Endothelial cell of umbilical vein (primary cell): ENCODE measurements around the gene PCDH8. TPM values are rescaled to one million over a fixed set of nuclear protein-coding genes. Genes with fewer than 3 reads are reported as not detected.

Experiments used
- BruUV-seq: library from RNA; stranded (reverse); fragments of 400-500 nt; replicated peaks from 2 replicates; lab custom pipeline; 2021; lab: Mats Ljungman, UMichigan
- CTCF ChIA-PET: fragments of 300-600, 350-600 bp; sonication (Branson Sonifier 250); formaldehyde crosslinking; loops from one replicate; lab custom pipeline; 2021; ENCODE audit warnings: antibody characterized with exemption, inconsistent platforms; lab: Charles Lee
- POLR2A ChIA-PET: fragments of 300-600, 350-600 bp; sonication (Branson Sonifier 250); formaldehyde crosslinking; loops from one replicate; lab custom pipeline; 2021; ENCODE audit warnings: antibody characterized with exemption, inconsistent platforms; lab: Charles Lee
- DNase-seq: peaks from one replicate; pipeline ENCODE4 v3.0.0-alpha.2; 2011; ENCODE audit warnings: low read depth, low spot score
- FAIRE-seq: peaks from 2 replicates; lab custom pipeline; 2011; peaks lifted over from hg19 to GRCh38; lab: Jason Lieb, UNC
- H2AFZ ChIP-seq: 2 replicates; pipeline ENCODE4 v1.6.0; 2012; ENCODE audit warnings: low read depth, low read length, control low read depth, inconsistent platforms
- H3K27ac ChIP-seq: 2 replicates; pipeline ENCODE4 v1.5.1; 2011; ENCODE audit warnings: low read depth, mild to moderate bottlenecking, control low read depth, low read length, moderate library complexity; ENCODE audit not compliant: insufficient read depth
- H3K27me3 ChIP-seq, 2 experiments: 2 replicates each; pipeline versions ENCODE4 v1.6.0 to v1.6.1; 2011; ENCODE audit warnings: low read length in 2 of 2, mixed read lengths in 1 of 2; ENCODE audit not compliant: control insufficient read depth in 2 of 2, insufficient read depth in 2 of 2
- H3K36me3 ChIP-seq, 2 experiments: 2 replicates in 1 of 2; 3 replicates in 1 of 2; pipeline ENCODE4 v1.5.1; 2011; ENCODE audit warnings: low read length in 2 of 2, mild to moderate bottlenecking in 1 of 2, moderate library complexity in 1 of 2; ENCODE audit not compliant: control insufficient read depth in 2 of 2, insufficient read depth in 2 of 2; ENCODE audit errors: extremely low read depth in 1 of 2
- H3K4me1 ChIP-seq: 3 replicates; pipeline ENCODE4 v1.5.1; 2011; ENCODE audit warnings: mild to moderate bottlenecking, low read length; ENCODE audit not compliant: control insufficient read depth, insufficient read depth; ENCODE audit errors: extremely low read depth
- H3K4me2 ChIP-seq: 2 replicates; pipeline ENCODE4 v1.6.1; 2011; ENCODE audit warnings: low read length, control low read depth, mixed read lengths; ENCODE audit not compliant: insufficient read depth
- H3K4me3 ChIP-seq, 3 experiments: fragments of 200-600 bp in 1 of 3; sonication (generic), shearing (Covaris generic) in 1 of 3; replicated peaks in 1 of 3; 2 replicates each; pipeline ENCODE4 v1.5.1; 2011 to 2016; ENCODE audit warnings: control low read depth in 3 of 3, low read length in 3 of 3, mild to moderate bottlenecking in 2 of 3, inconsistent platforms in 1 of 3, low read depth in 1 of 3, moderate library complexity in 1 of 3; ENCODE audit not compliant: insufficient read depth in 1 of 3
- H3K79me2 ChIP-seq: 2 replicates; pipeline ENCODE4 v1.6.0; 2012; ENCODE audit warnings: low read length, inconsistent platforms; ENCODE audit not compliant: control insufficient read depth, insufficient read depth
- H3K9ac ChIP-seq: replicated peaks from 2 replicates; pipeline ENCODE3; 2011; ENCODE audit warnings: low read length, control low read depth; ENCODE audit not compliant: insufficient read depth; ENCODE audit errors: extremely low read depth
- H3K9me1 ChIP-seq: replicated peaks from 3 replicates; pipeline ENCODE4 v1.6.0; 2011; ENCODE audit warnings: mild to moderate bottlenecking, low read length; ENCODE audit not compliant: control insufficient read depth, insufficient read depth; ENCODE audit errors: extremely low read depth
- H3K9me3 ChIP-seq: replicated peaks from 2 replicates; pipeline ENCODE4 v1.5.1; 2012; ENCODE audit warnings: low read length, inconsistent platforms; ENCODE audit not compliant: control insufficient read depth, insufficient read depth
- H4K20me1 ChIP-seq: replicated peaks from 2 replicates; pipeline ENCODE3; 2011; ENCODE audit warnings: mild to moderate bottlenecking, low read length; ENCODE audit not compliant: control insufficient read depth, insufficient read depth; ENCODE audit errors: extremely low read depth
- CTCF ChIP-seq, 2 donors: IDR thresholded peaks; 1 replicate in 1 of 2; 2 replicates in 1 of 2; pipeline ENCODE4 v1.5.1; 2011; ENCODE audit warnings: low read length in 2 of 2, mild to moderate bottlenecking in 2 of 2, moderate library complexity in 2 of 2, control low read depth in 1 of 2, inconsistent platforms in 1 of 2, low read depth in 1 of 2; ENCODE audit not compliant: insufficient read depth in 1 of 2; ENCODE audit errors: extremely low read depth in 1 of 2
- EZH2 ChIP-seq: IDR thresholded peaks from 2 replicates; pipeline ENCODE4 v1.6.1; 2012; ENCODE audit warnings: borderline replicate concordance, low read depth, mild to moderate bottlenecking, moderate library complexity, low read length, inconsistent platforms; ENCODE audit not compliant: severe bottlenecking
- FOS ChIP-seq: IDR thresholded peaks from 2 replicates; pipeline ENCODE4 v1.6.1; 2011; ENCODE audit warnings: mild to moderate bottlenecking, low read length, moderate library complexity, borderline replicate concordance; ENCODE audit not compliant: insufficient read depth
- GATA2 ChIP-seq: IDR thresholded peaks from 2 replicates; pipeline ENCODE4 v1.7.0; 2011; ENCODE audit warnings: low read depth, mild to moderate bottlenecking, moderate library complexity, mixed read lengths, low read length; ENCODE audit not compliant: insufficient read length, insufficient read depth
- JUN ChIP-seq: IDR thresholded peaks from 2 replicates; pipeline ENCODE4 v1.6.1; 2011; ENCODE audit warnings: borderline replicate concordance, low read depth; ENCODE audit not compliant: insufficient read length, insufficient read depth
- MAX ChIP-seq: IDR thresholded peaks from 2 replicates; pipeline ENCODE4 v1.6.1; 2011; ENCODE audit not compliant: insufficient read depth, insufficient read length
- MYC ChIP-seq: IDR thresholded peaks from one replicate; pipeline ENCODE4 v1.6.1; 2011; ENCODE audit warnings: mild to moderate bottlenecking, low read depth, low read length
- POLR2A ChIP-seq: IDR thresholded peaks from 2 replicates; pipeline ENCODE4 v1.6.1; 2012; ENCODE audit warnings: low read depth, mild to moderate bottlenecking, control low read depth, low read length
- POLR2AphosphoS5 ChIP-seq: IDR thresholded peaks from 2 replicates; pipeline ENCODE4 v1.6.1; 2012; ENCODE audit warnings: low read depth, mild to moderate bottlenecking, control low read depth, low read length, moderate library complexity; ENCODE audit not compliant: insufficient read depth
- dilution Hi-C: fragments of 300-500 bp; cut with MboI; formaldehyde crosslinking; loops from one replicate; pipeline ENCODE4 v1.15.0; 2019; ENCODE audit warnings: low sequenced_read_pairs; ENCODE audit not compliant: extremely low pct_ligation_motif_present
- intact Hi-C: fragments of 100-400 bp; cut with micrococcal nuclease; formaldehyde crosslinking; loops from one replicate; pipeline ENCODE4 v1.10.0; 2022
- polyA plus RNA-seq, 4 experiments: library from polyadenylated mRNA; depleted of rRNA in 3 of 4; stranded (reverse) in 3 of 4; unstranded in 1 of 4; fragments of >200 nt; gene quantifications; 2 replicates each; pipeline versions ENCODE4 v1.2.1 to v1.2.3, GENCODE V29; 2011 to 2012; ENCODE audit warnings: missing spikeins in 1 of 4
- total RNA-seq: library from RNA; stranded (reverse); gene quantifications from 2 replicates; pipeline ENCODE4 v1.2.3, GENCODE V29; 2021

Gene PCDH8
- total and polyA plus RNA-seq, 2 donors (not counting 3 experiments of a cell fraction or from before 2014, with no cell fraction given) = not detected

DNA sequence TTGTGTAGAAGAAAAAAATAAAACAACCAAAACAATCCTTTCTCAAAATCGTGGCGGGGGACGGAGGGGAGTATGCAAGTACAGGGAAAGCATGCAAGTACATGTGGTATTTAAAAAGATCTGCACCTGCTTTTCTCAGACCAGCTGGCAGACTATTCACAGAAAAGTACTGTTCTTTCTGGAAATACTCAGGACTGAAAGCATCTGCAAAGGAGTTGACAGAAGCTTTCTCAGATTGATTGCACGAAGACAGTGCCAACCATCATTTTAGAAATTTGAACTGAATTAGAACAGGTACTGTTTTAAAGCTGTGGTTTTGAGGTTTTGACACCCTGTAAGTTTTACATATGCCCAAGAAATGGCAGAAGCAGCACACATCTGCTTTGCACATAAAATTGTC lies 19.8 kb upstream of the PCDH8 start:
- Histone ChIP-seq H3K9me1 (no peaks in the 10 kb centered on the region), H3K4me2 (no peak overlapping the region), H3K27me3 (no peaks in the 10 kb centered on the region), H2AFZ (no peak overlapping the region), H3K4me1 (no peaks in the 10 kb centered on the region), H3K9me3 (no peaks in the 10 kb centered on the region), H3K36me3 (no peaks in the 10 kb centered on the region), H3K9ac (no peak overlapping the region), H3K79me2 (no peaks in the 10 kb centered on the region), H3K4me3 (no peak overlapping the region), H4K20me1 (no peaks in the 10 kb centered on the region), H3K27ac (no peak overlapping the region)
- dilution Hi-C loops = no loop called here
- FAIRE-seq (peak; percentile 21), DNase-seq (no peak)
- TF ChIP-seq MYC (no peak), POLR2A (no peak), EZH2 (no peak), POLR2AphosphoS5 (no peak), FOS (no peak), JUN (no peak), MAX (no peak), GATA2 (no peak), CTCF (IDR thresholded peaks at IDR 0.05; ENCODE audit: extremely low read depth in 1 of 2, insufficient read depth in 1 of 2, low read depth in 1 of 2, low read length in 2 of 2) (no peak)
- BruUV-seq = no TSS peak
- intact Hi-C loops = no loop called here
- CTCF ChIA-PET = interaction anchor here (1.5 kb wide), 1 partner anchor 100 kb away, joined by 3 read pairs; no protein-coding TSS in a partner anchor
- POLR2A ChIA-PET = no interaction called here
